ENCODE results near the gene MAGEC3. TPM values are rescaled to one million over a fixed set of nuclear protein-coding genes. Genes with fewer than 3 reads are reported as not detected.

MAGEC3 gene
- total and polyA plus RNA-seq, 2 of the 13 experiments (the other 11 are each of a cell fraction or from before 2014, with no cell fraction given) = not detected

- no peak for TF ChIP-seq ATF6 (CRISPR knock-in tag; conservative IDR thresholded peaks at IDR 0.05)
- TF ChIP-seq ZNF580 (CRISPR knock-in tag; IDR thresholded peaks at IDR 0.05; ENCODE audit: borderline replicate concordance, low read depth) = no peak
- no peak for TF ChIP-seq HOXD1 (CRISPR knock-in tag; IDR thresholded peaks at IDR 0.05)
- TF ChIP-seq PLRG1 (conservative IDR thresholded peaks at IDR 0.05) = no peak
These were observed 1.7 kb downstream of the MAGEC3 start (continued) for GRCh38 chrX:141839856-141840255.

- Histone ChIP-seq H4K20me1 (ENCODE audit: insufficient read depth, low read length) (no peaks in the 10 kb centered on the region), H3K79me2 (ENCODE audit: insufficient read depth, low read length) (no peaks in the 10 kb centered on the region), H3K36me3 (replicated peaks in 1 of 2; ENCODE audit: control insufficient read depth in 1 of 2, insufficient read depth in 2 of 2, low read length in 2 of 2) (no peaks in the 10 kb centered on the region), H3K9ac (ENCODE audit: insufficient read depth, low read depth, low read length) (no peak overlapping the region), H3K4me1 (ENCODE audit: insufficient read depth, low read length) (no peaks in the 10 kb centered on the region), H3K27me3 (ENCODE audit: control insufficient read depth in 1 of 2, insufficient read depth in 2 of 2, low read length in 2 of 2) (no peaks in the 10 kb centered on the region), H3K4me2 (ENCODE audit: low read depth, low read length) (no peak overlapping the region), H3K4me3 (replicated peaks in 1 of 3; ENCODE audit: insufficient read depth in 1 of 3, low read depth in 2 of 3, low read length in 3 of 3) (no peak overlapping the region), H3K27ac (ENCODE audit: extremely low read length, insufficient read depth, low read length) (no peak overlapping the region), H2AFZ (ENCODE audit: low read length) (no peak overlapping the region), H3K9me3 (ENCODE audit: low read length) (peaks cover 21% of the 10 kb centered on the region; the same call in 1 of the 2 replicates)
- BruUV-seq (replicated peaks) = no TSS peak
- DNase-seq (ENCODE audit: low spot score) (no peak), FAIRE-seq (no peak), ATAC-seq (no peak)
- 3% methylated on average over 3 of the region's 3 CpGs for WGBS (ENCODE audit: low lambda C conversion rate)
- intact Hi-C loops (cut with micrococcal nuclease; ENCODE audit: unreplicated experiment) (no loop called here), in situ Hi-C loops (cut with HindIII; ENCODE audit: extremely low pct_ligation_motif_present, low pct_unique_long_range_greater_than_20kb) (no loop called here)
- ChIA-PET CTCF (ENCODE audit: low intra/inter-chr PET ratio, low total read pairs) (no interaction called here), POLR2A (no interaction called here)
- TF ChIP-seq MIER3 (CRISPR knock-in tag; IDR thresholded peaks at IDR 0.05; ENCODE audit: borderline replicate concordance) (no peak), ZBTB4 (CRISPR knock-in tag; IDR thresholded peaks at IDR 0.05; ENCODE audit: borderline replicate concordance) (no peak), ZFP36 (IDR thresholded peaks at IDR 0.05; ENCODE audit: borderline replicate concordance, low read depth, low read length, partially characterized antibody) (no peak), ZNF780A (CRISPR knock-in tag; IDR thresholded peaks at IDR 0.05) (no peak), ZNF407 (CRISPR knock-in tag; IDR thresholded peaks at IDR 0.05; ENCODE audit: not compliant biosample characterization) (no peak)
These were observed 19.4 kb downstream of the MAGEC3 start for GRCh38 chrX:141857479-141857878.
